BJ (cell line): ENCODE measurements around the gene SENP3. TPM values are rescaled to one million over a fixed set of nuclear protein-coding genes. Genes with fewer than 3 reads are reported as not detected.

Source experiments
- CTCF ChIA-PET: fragments of 350-600 bp; formaldehyde crosslinking; extraction: SDS; loops from one replicate; lab custom pipeline; 2021; ENCODE audit warnings: antibody characterized with exemption, inconsistent platforms; lab: Yijun Ruan, JAX
- POLR2A ChIA-PET: fragments of 300-600 bp; sonication (Branson Sonifier 250); formaldehyde crosslinking; extraction: SDS; loops from one replicate; lab custom pipeline; 2021; ENCODE audit warnings: antibody characterized with exemption; lab: Charles Lee
- DNase-seq: peaks from one replicate; pipeline ENCODE4 v3.0.0-alpha.2; 2011; ENCODE audit warnings: low read depth
- H3K27me3 ChIP-seq: 2 replicates; pipeline ENCODE4 v1.6.0; 2011; ENCODE audit warnings: low read length; ENCODE audit not compliant: control insufficient read depth, insufficient read depth
- H3K36me3 ChIP-seq: 2 replicates; pipeline ENCODE4 v1.5.1; 2011; ENCODE audit warnings: low read length; ENCODE audit not compliant: control insufficient read depth, insufficient read depth
- H3K4me3 ChIP-seq: 2 replicates; pipeline ENCODE4 v1.5.1; 2011; ENCODE audit warnings: low read depth, mild to moderate bottlenecking, control low read depth, low read length
- CTCF ChIP-seq: IDR thresholded peaks from 2 replicates; pipeline ENCODE4 v1.5.1; 2011; ENCODE audit warnings: low read depth, mild to moderate bottlenecking, control low read depth, inconsistent platforms, low read length, moderate library complexity; ENCODE audit not compliant: insufficient read depth
- polyA plus RNA-seq: library from polyadenylated mRNA; depleted of rRNA; stranded (reverse); fragments of >200 nt; gene quantifications from 2 replicates; pipeline ENCODE4 v1.2.3, GENCODE V29; 2011

Gene SENP3
- polyA plus RNA-seq, 1 experiment, result 72.2 TPM

- Histone ChIP-seq H3K36me3 (peaks cover 2% of the 10 kb centered on the region), H3K4me3 (no peak within 1 kb of the TSS), H3K27me3 (no peaks in the 10 kb centered on the region)
- no peak for TF ChIP-seq CTCF
- DNase-seq, result no peak
- ChIA-PET POLR2A (no interaction called here), CTCF (interaction anchor here (0.7 to 3.7 kb wide), 7 partner anchors 11 to 122 kb away, joined by 3 to 95 read pairs (median 9); partner anchors contain the start of gene SOX15)
Observed at GRCh38 chr17:7558544-7559319, 3.0 kb upstream of the SENP3 start, which contains the start of gene TNFSF13. TSS of gene TNFSF13 (plus strand) at chr17:7558750. CDS start at chr17:7559040, 290 bp downstream.

GRCh38 chr17:7559320-7560171 is 2.2 kb upstream of the SENP3 start:
- TF ChIP-seq CTCF, result no peak
- DNase-seq, result no peak
- H3K4me3 ChIP-seq, result no peak overlapping the region
- H3K36me3 ChIP-seq, result peaks cover 4% of the 10 kb centered on the region
- CTCF ChIA-PET, result interaction anchor here (0.6 to 3.7 kb wide), 45 partner anchors 9 to 514 kb away, joined by 3 to 95 read pairs (median 5); partner anchors contain the start of genes MPDU1, PHF23, SOX15 and TMEM102
- POLR2A ChIA-PET, result interaction anchor here (1.0 kb wide), 1 partner anchor 73 kb away, joined by 5 read pairs; no protein-coding TSS in a partner anchor
- H3K27me3 ChIP-seq, result no peaks in the 10 kb centered on the region

GRCh38 chr17:7560172-7561027 is 1.3 kb upstream of the SENP3 start:
- peaks cover 10% of the 10 kb centered on the region for H3K36me3 ChIP-seq
- H3K27me3 ChIP-seq, result no peaks in the 10 kb centered on the region
- peak; percentile 82 for TF ChIP-seq CTCF
- peak overlapping the region; percentile 85; the same call in 1 of the 2 replicates for H3K4me3 ChIP-seq
- ChIA-PET CTCF (interaction anchor here (0.6 to 3.7 kb wide), 62 partner anchors 10 to 514 kb away, joined by 3 to 95 read pairs (median 4); partner anchors contain the start of genes MPDU1, PHF23, SAT2 and SPEM1), POLR2A (interaction anchor here (0.6 to 1.1 kb wide), 7 partner anchors 74 to 272 kb away, joined by 3 to 5 read pairs (median 3); partner anchors contain the start of genes NEURL4 and SPEM2)
- DNase-seq, result no peak

GRCh38 chr17:7561028-7561575 is 617 bp upstream of the SENP3 start:
- ChIA-PET CTCF (interaction anchor here (0.6 to 3.7 kb wide), 60 partner anchors 9 to 515 kb away, joined by 3 to 95 read pairs (median 4); partner anchors contain the start of genes MPDU1, SAT2, SPEM1 and TMEM102), POLR2A (interaction anchor here (0.6 to 1.1 kb wide), 8 partner anchors 13 to 273 kb away, joined by 3 to 5 read pairs (median 3); partner anchors contain the start of genes NEURL4 and SPEM2)
- Histone ChIP-seq H3K36me3 (peaks cover 13% of the 10 kb centered on the region), H3K27me3 (no peaks in the 10 kb centered on the region), H3K4me3 (peak overlapping the region; percentile 85)
- no peak for DNase-seq
- peak; percentile 92 for TF ChIP-seq CTCF
